HG03135 (cell line): ENCODE measurements around the gene C2orf74.
"Not testable (repeated sequence)": the region's sequence is repeated elsewhere in the genome, so short reads cannot be mapped to it uniquely, and the experiment has no call there.

Source experiments
- ATAC-seq: cut with Tn5 transposase; IDR thresholded peaks from one replicate; pipeline ENCODE4 v1.9.1; 2021; ENCODE audit warnings: mild to moderate bottlenecking, moderate library complexity; ENCODE audit not compliant: unreplicated experiment

Gene C2orf74

DNA sequence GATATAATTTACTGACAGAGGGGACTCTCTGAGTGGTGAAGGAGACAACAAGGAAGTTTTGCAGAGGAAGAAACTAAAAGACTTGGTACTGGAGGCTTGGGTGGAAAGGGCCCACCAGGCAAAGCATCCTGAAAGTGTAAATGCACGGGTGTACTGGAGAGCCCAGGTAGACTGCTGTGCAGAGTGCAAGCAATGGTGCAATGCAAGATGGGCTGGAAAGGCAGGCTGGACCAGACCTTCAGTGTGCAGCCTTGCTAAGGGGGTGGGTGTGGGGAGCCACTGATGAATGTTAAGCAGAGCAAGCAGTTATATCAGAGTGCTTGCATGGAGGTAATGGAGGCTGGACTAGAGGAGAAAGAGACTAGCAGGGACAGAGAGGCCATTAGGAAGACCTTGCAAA is 10.7 kb downstream of the C2orf74 start:
- no peak for ATAC-seq

DNA sequence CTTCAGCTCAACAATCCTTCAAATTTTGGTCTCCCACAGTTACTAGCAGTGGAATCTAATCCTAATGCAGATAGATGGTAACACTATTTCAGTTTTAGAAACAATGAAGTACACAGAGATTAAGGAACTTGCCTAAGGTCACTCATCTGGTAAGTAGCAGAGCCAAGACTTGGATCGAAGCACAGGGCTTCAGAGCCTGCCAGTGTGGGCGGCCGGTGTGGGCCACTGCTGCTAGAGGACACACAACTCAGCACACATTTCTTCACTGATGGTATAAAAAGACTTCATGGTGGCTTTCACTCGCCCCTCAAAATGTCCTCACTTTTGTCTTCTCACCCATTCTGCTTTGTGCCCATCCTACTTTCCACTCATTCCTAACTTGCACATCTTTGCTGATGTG is 11.1 kb downstream of the C2orf74 start:
- ATAC-seq = no peak

DNA sequence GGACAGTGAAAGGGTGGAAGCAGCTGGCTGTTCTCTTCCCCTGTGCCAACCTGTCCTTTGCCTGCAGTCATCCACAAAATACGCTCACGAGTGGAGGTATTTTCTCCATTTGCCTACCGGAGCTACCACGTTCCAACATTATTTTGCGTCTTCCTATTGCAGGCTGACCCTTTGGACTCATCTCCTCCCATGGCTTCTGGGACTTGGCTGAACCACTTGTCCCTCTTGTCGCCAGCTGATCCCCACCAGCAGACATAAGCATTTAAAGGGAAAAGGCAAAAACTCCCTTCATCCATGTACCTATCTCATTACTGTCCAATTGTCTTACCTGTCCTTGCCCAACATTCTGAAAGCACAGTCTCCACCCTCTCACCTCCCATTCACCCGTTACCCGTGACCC is 13.0 kb downstream of the C2orf74 start:
- no peak for ATAC-seq

DNA sequence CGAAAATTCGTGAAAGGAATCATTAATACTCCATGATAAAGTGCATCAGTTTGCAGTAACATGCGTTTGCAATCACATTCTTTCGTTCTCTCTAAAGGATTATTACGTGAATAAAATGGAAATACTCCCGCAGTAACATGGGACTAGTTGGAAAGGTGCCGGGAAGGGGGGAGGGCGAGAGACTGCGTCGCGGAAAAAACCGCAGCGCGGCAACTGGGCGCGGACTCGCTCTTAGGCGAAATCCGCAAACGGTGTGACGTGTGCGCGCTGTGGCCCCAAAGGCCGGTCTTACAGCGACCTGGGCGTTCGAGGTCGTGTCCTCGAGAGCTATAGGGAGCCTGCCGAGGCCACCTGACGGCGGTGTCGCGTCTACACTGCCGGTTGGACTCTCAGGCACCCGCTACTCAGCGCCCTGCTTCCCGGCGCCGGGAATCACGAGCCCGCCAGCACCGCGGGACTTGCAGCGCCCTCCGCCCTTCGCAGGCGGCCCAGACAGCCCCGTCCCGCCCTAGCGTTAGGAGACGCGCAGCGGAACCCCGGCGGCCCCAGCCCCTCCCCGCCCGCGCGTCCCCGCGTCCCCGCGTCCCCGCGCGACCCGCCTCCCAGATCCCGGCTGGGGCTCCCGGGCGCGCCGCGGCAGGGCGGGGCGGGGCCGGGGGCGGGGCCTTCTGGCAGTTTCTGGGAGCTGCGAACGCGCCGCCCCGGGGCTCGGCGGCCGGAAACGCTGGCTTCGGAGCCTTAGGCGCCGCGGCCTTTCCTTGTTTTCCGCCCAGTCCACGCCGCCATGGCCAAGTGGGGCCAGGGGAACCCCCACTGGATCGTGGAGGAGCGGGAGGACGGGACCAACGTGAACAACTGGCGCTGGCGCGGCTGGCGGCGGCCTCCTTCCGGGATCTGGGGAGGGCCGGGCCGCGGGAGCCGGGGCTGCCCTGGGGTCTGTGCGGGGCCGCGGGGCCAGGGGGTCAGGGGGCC is 15.1 kb downstream of the C2orf74 start:
- ATAC-seq = peak; percentile 76

DNA sequence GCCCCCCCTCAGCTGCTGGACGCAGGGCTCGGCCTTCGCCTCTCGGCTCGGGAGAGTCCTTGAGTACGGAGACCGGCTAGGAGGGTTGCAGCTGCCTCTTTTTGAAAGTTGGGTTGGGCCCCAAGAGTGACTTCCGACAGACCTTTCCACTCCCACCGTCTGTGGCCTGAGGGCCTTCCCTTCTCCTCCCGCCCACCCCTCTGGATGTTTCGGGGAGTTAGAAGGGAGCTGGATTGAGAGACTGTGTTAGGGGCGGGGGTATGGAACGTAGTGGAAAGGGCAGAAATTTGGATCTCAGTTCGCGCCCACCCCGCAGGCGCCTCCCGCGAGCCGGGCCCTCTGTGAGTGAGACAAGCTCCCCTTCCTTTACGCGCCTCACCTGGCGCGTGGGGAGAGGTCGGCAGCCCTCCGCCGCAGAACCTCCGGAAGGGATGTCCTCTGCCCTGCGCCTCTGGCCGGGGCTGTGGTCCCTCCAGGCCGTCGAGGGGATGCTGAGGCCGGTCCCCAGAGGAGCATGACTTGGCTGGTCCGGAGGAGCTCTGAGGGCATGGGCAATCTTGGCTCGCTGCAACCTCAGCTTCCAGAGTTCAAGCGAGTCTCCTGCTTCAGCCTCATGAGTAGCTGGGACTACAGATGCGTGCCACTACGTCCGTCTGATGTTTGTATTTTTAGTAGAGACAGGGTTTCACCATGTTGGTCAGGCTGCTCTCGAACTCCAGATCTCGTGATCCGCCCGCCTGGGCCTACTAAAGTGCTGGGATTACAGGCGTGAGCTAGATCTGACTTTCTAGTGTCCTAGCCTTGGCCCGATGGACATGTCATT is 15.9 kb downstream of the C2orf74 start:
- ATAC-seq = peak; percentile 35

DNA sequence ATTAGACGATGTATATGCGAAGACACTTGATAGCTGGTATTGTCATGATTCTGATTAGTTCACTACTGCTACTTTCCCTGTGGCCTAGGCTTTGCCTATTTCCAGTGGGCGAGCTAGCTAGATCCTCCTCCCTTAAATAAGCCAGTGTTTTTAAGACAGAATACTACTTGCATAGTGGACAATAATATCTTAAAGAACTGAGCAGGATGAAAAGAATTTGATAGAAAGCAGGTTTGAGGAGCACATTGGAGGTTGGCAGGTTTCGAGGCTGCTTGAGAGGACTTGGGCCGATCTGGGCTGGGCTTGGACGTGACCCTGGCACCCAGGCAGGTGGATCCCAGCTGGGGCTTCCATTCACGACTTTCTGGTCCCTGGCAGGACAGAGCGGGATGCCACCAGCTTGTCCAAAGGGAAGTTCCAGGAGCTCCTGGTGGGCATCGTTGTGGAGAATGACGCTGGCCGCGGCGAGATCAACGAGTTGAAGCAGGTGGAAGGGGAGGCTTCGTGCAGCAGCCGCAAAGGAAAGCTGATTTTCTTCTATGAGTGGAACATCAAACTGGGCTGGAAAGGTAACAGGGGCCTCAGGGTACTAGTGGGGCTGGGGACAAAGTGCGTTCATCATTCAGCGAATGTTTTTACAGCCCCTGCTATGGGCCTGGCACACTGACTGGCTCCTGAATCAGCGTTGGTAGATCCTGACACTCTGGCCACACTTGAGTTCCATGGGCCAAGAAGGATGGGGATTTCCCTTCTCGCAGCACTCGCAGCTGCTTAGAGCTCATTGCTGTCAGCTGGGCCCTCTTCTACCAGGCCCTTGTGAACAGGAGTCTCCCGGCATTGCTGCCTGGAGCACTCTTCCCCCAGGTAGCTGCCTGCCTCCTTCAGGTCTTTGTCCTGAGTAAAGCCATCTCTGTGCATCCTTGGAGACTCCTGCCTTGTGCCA is 16.9 kb downstream of the C2orf74 start:
- no peak for ATAC-seq

DNA sequence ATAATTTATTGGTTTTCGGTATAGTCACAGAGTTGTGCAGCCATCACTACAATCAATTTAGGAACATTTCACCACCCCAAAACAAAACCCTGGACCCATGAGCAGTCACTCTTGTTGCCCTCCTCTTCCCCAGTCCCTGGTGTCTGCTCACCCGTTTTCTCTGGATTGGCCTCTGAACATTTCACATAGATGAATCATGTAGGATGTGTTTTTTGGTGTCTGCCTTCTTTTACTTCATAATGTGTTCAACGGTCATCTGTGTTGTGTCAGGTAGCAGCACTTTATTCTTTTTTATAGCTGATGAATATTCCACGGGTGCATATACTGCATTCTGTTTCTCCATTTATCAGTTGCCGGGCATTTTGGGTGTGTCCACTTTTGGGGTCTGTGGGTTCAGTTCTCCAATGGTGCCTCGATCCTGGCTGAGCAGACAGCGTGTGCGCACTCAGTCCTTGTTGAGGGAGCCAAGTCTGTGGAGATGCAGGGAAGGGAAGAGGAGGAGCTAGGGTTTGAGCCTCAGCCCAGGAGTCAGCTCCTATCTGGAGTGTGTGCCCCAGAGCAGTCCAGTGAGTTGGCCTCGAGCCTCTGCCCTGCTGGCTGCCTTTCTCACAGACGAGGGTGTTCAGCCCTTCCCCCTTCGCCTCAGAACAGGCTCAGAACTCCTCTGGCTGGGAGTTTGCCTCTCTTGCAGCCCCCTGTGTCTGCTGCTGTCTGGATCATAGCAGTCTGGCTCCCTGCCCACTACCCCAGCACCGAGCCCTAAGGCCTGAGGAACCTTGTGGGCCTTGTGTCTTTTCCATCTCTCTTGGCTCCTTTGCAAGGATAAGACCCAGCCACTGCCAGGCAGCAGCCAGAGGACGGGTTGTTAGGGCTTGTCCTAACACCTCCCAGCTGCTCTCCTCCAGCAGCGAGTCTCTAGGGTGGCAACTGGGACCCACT is 18.0 kb downstream of the C2orf74 start:
- no peak for ATAC-seq

DNA sequence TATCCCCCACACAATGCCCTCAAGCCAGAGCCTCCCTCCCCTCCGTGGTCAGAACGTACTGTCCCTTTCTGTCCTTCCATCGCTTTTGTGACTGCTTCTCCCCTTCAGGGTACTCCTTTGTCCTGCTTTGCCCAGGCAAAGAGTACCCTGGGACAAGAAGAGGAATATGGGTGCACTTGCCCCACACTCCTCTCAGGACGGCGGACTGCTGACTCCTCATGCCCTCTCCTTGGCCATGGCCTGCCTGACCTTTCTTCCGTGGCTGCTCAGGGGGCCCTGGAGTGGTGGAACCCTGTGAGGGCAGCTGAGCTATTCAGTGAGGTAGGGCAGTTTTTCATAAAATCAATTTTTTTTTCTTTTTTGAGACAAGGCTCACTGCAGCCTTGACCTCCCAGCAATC is 18.7 kb downstream of the C2orf74 start:
- no peak for ATAC-seq

DNA sequence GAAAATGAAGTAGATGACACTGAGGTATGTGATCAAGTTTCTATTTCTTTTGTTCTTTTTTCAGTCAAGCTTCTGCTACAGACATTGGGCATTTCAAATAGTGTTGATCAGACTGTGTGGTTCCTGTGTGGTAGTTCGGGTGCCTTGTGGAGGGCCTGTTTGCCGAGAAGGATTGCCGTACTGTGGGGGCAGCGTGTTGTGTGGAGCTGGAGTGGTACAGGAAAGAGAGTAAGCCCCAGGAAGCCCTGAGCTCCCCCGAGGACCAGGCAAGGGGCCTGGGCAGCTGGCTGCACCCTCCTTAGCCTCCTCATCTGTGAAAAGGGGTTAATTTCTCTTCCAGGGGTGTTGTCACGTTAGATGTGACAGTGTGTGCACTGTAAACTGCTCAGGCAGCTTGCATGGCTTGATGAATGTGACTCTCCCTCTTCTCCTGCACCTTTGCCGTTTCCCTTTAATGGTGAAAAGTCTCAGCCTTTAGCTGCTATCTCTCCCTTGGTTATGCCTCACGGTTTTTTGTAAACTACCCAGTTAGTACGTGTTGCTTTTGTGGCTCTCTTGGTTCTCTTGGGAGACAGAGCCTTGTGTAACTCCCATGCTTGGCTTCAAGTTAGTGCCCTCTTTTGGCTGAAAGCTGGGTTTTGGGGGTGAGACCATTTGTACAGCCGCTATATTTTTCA is 19.5 kb downstream of the C2orf74 start:
- no peak for ATAC-seq

DNA sequence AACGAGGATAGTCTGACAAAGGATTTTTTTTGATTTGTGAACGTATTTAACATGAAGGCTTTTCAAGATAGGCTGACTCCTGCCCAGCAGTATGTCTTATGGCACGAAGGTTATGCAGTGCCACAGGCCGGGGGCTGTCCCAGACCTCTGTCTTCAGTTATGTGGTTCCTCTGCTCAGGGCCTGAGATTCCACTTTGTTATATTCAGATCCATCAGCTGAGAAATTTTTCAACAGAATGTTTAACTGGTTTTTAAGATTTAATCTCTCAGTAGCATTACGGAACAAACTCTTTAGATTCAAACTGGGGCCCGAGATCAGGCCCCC is 20.0 kb downstream of the C2orf74 start:
- no peak for ATAC-seq

DNA sequence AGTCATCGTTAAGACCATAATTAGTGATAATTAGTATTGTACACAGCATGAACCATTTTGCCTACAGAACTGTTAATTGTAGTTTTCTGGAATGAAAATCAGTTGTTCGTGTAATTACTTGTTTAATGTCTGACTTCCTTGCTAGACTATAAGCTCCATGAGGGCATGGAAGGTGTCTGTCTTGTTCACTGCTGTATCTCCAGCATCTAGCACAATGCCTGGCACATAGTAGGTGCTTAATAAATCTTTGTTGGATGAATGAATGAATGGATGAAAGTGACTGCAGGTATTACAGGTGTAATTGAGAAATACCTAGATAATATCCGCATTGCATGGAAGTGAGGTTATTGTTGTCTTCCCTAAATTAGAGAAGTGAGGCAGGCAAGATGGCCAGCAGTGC is 21.8 kb downstream of the C2orf74 start:
- ATAC-seq = no peak

DNA sequence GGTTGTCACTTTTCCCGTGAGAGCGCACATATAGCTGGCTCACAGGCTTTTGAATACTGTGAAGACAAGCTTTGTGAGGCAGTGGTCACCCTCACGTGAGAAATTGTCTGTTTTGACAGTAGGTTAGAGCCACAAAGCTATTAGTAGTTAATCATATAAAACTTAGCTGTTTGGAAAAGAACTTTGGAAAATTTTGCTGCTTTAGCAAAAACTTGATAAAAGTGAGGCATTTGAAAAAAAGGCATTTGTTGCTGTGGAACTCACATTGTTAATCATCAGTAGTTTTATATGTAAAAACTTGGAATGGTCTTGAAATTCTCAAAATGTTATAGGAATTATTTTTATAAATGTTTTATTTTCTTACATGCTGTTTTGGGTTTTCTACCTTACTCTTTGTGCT is 22.3 kb downstream of the C2orf74 start:
- ATAC-seq = no peak

DNA sequence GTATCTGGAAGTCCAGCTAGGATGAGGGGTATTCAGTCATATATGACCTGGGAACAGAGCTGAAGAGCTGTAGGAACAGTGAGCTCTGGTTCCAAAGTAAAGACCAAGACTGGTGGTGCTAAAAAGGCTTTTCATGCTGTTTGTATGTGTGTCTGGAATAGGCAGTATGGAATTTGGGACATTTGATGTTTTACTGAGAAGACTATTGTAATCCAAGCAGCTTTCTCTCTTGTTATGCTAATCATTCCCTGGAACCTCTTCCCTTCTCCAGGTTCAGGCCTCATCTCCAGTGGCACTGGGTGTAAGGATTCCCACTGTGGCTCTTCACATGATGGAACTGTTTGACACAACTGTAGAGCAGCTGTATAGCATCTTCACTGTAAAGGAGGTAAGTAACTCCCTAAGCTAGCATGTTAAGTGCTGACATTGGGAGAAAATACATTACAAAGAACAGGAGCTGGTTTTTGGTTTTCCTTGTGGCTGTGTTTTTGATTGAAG is 23.3 kb downstream of the C2orf74 start:
- ATAC-seq = no peak

DNA sequence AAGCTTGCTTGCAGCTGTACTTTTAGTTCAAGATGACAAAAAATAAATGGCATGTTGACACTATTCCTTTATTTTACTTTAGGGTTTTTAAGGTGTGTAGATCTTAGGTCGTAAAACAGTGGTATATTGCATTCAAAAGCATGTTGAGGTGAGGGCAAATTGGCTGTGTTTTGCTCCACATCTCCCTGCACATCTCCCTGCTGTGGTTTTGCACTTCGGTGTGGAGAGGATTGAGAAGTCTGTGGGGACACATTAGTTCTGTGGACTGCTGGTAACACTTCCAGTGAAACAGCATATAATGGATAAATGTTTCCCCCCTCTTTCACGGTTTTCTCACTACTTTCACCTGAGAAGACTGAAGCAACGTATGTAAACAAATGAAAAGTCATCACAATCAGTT is 25.1 kb downstream of the C2orf74 start:
- ATAC-seq = no peak

DNA sequence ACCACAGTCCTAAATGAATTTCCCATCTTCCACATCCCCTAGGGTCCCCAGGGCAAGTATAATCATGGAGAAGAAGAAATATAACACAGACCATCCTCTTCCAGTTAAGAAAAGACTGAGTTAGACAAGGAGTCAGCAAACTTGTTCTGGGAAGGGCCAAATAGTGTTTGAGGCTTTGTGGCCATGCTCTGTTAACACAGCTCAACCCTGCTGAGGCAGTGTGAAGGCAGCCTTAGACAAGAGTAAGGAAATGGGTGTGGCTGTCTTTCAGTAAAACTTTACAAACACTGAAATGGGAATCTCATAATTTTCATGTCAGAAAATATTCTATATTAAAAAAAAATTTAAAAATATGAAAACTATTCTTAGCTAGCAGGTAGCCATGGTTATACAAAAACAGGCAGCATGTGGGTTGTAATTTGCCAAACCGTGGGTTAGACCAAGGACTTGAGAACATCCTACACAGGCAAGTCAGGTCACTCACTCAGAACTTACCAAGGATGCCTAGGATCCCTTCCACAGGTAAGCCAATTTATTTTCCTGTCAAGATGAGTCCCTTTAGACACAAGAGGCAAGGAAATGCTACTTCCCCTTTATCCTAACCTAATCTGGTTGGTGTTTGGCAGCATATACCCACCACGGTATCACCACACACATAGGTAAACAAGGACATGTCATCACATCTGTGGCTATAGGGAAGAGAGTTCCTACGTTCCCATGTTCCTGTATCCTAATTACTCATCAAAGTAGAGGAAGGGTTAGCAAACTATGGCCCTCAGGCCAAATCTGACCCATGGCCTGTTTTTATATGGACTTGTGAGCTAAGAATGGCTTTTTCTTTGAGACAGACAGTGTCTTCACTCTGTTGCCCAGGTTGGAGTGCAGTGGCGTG is 31.9 kb downstream of the C2orf74 start:
- ATAC-seq = no peak

DNA sequence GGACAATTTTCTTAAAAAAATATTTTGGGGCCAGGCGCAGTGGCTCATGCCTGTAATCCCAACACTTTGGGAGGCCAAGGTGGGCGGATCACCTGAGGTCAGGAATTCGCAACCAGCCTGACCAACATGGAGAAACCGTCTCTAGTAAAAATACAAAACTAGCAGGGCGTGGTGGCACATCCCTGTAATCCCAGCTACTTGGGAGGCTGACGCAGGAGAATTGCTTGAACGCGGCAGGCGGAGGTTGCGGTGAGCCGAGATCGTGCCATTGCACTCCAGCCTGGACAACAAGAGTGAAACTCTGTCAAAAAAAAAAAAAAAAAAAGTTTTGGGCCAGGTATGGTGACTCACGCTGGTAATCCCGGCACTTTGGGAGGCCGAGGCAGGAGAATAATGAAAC is 32.7 kb downstream of the C2orf74 start:
- not testable (repeated sequence) for ATAC-seq

DNA sequence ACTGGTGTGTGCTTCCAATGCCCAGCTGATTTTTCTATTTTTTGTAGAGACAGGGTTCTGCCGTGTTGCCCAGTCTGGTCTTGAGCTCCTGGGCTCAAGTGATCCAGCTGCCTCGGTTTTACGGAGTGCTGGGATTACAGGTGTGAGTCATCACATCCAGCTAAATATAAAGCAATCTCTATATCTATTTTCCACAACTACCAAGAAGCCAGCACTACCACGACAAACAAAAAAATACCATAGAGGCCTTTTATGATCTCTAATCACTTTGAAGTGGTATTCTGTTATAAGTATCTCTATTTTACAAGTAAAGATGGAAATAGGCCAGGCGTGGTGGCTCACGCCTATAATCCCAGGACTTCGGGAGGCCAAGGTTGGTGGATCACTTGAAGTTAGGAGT is 34.7 kb downstream of the C2orf74 start:
- no peak for ATAC-seq

DNA sequence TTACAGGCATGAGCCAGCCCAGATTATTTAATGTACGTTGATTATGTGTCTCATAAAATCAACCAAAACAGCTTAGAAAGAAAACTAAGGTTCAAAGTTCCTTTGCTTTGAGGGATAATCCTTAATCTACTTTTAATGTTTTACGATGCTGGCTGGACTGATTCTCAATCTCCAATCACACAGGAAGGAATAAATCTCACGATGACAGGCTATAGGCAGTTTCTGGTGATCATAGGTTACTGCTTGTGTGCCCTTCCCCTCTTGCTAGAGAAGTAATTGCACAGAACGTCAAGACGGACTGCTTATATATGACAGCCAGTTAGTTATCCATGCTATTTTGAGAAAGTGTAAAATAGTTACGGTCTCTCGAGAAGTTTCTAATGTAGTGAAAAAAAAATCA is 43.1 kb downstream of the C2orf74 start:
- no peak for ATAC-seq
